Neuronal stem cell (in vitro differentiated cells): ENCODE measurements around the gene DOCK9. TPM values are rescaled to one million over a fixed set of nuclear protein-coding genes. Genes with fewer than 3 reads are reported as not detected.

Experiments
- DNase-seq: peaks from one replicate; pipeline ENCODE4 v3.0.0-alpha.2; 2013; ENCODE audit warnings: low spot score
- H2AFZ ChIP-seq: one replicate; pipeline ENCODE4 v1.6.1; 2013; ENCODE audit warnings: mild to moderate bottlenecking, low read length, inconsistent platforms
- H2AK5ac ChIP-seq: 2 replicates; pipeline ENCODE4 v1.6.1; 2013; ENCODE audit warnings: low read depth, mild to moderate bottlenecking, inconsistent platforms, low read length, moderate library complexity, mixed read lengths
- H2BK120ac ChIP-seq: 2 replicates; pipeline ENCODE4 v1.6.1; 2013; ENCODE audit warnings: low read depth, mild to moderate bottlenecking, inconsistent platforms, low read length, moderate library complexity, mixed read lengths
- H2BK12ac ChIP-seq: one replicate; pipeline ENCODE4 v1.6.1; 2013; ENCODE audit warnings: low read length, inconsistent platforms
- H2BK15ac ChIP-seq: 2 replicates; pipeline ENCODE4 v1.6.1; 2013; ENCODE audit warnings: mild to moderate bottlenecking, low read length, inconsistent platforms, mixed read lengths
- H2BK5ac ChIP-seq: one replicate; pipeline ENCODE4 v1.6.1; 2013; ENCODE audit warnings: inconsistent platforms, mild to moderate bottlenecking, low read length, moderate library complexity
- H3K14ac ChIP-seq: one replicate; pipeline ENCODE4 v1.6.1; 2013; ENCODE audit warnings: low read length, inconsistent platforms
- H3K18ac ChIP-seq: 2 replicates; pipeline ENCODE4 v1.6.1; 2013; ENCODE audit warnings: low read length, inconsistent platforms
- H3K23ac ChIP-seq: 2 replicates; pipeline ENCODE4 v1.6.1; 2013; ENCODE audit warnings: low read depth, mild to moderate bottlenecking, mixed read lengths, low read length, inconsistent platforms; ENCODE audit not compliant: poor library complexity
- H3K27ac ChIP-seq: replicated peaks from 3 replicates; pipeline ENCODE4 v1.5.1; 2013; ENCODE audit warnings: low read length, inconsistent platforms
- H3K27me3 ChIP-seq, 3 experiments: 2 replicates each; pipeline ENCODE4 v1.6.1; 2013; ENCODE audit warnings: low read length in 3 of 3, mild to moderate bottlenecking in 2 of 3, inconsistent platforms in 1 of 3, low read depth in 1 of 3, mixed read lengths in 1 of 3, moderate library complexity in 1 of 3; ENCODE audit not compliant: control insufficient read depth in 3 of 3, insufficient read depth in 3 of 3
- H3K36me3 ChIP-seq, 2 donors: replicated peaks in 1 of 2; 2 replicates each; pipeline ENCODE4 v1.6.1; 2013; ENCODE audit warnings: low read length in 2 of 2; ENCODE audit not compliant: control insufficient read depth in 2 of 2, insufficient read depth in 2 of 2
- H3K4ac ChIP-seq: 2 replicates; pipeline ENCODE4 v1.6.1; 2013; ENCODE audit warnings: inconsistent platforms, mild to moderate bottlenecking, low read length, moderate library complexity
- H3K4me1 ChIP-seq, 2 donors: 1 replicate in 1 of 2; 2 replicates in 1 of 2; pipeline ENCODE4 v1.6.1; 2013; ENCODE audit warnings: low read length in 2 of 2, low read depth in 1 of 2; ENCODE audit not compliant: control insufficient read depth in 2 of 2, insufficient read depth in 1 of 2
- H3K4me2 ChIP-seq: one replicate; pipeline ENCODE4 v1.6.1; 2013; ENCODE audit warnings: mild to moderate bottlenecking, low read length, inconsistent platforms; ENCODE audit not compliant: insufficient read depth, poor library complexity, severe bottlenecking
- H3K4me3 ChIP-seq, 2 donors: 2 replicates each; pipeline ENCODE4 v1.5.1; 2013; ENCODE audit warnings: low read length in 2 of 2, mild to moderate bottlenecking in 2 of 2, inconsistent platforms in 1 of 2, moderate library complexity in 1 of 2
- H3K79me1 ChIP-seq: one replicate; pipeline ENCODE4 v1.6.1; 2013; ENCODE audit warnings: low read depth, mild to moderate bottlenecking, inconsistent platforms, low read length, moderate library complexity
- H3K9ac ChIP-seq: one replicate; pipeline ENCODE4 v1.6.1; 2013; ENCODE audit warnings: mild to moderate bottlenecking, low read depth, low read length, inconsistent platforms; ENCODE audit not compliant: poor library complexity
- H3K9me3 ChIP-seq, 2 donors: replicated peaks in 1 of 2; 2 replicates each; pipeline versions ENCODE3 to v1.6.1; 2013; ENCODE audit warnings: low read length in 2 of 2, mild to moderate bottlenecking in 2 of 2, inconsistent platforms in 1 of 2, low read depth in 1 of 2, mixed read lengths in 1 of 2, moderate library complexity in 1 of 2; ENCODE audit not compliant: control insufficient read depth in 2 of 2, insufficient read depth in 1 of 2
- H4K8ac ChIP-seq: one replicate; pipeline ENCODE4 v1.6.1; 2013; ENCODE audit warnings: low read depth, mild to moderate bottlenecking, inconsistent platforms, low read length, moderate library complexity
- H4K91ac ChIP-seq: one replicate; pipeline ENCODE4 v1.6.1; 2013; ENCODE audit warnings: low read length, low read depth, mild to moderate bottlenecking, inconsistent platforms; ENCODE audit not compliant: poor library complexity
- WGBS, 2 donors: extraction: QIAGEN DNeasy Blood & Tissue Kit; methylation state at CpG; one replicate each; pipeline ENCODE4 v1.1.7; 2013; ENCODE audit warnings: missing lambda C conversion rate in 2 of 2, mixed read lengths in 1 of 2; ENCODE audit not compliant: insufficient read length in 2 of 2, insufficient replicate concordance in 1 of 2; ENCODE audit errors: extremely low coverage in 2 of 2; 5-methylcytosine and 5-hydroxymethylcytosine counted together
- small RNA-seq: library from polyadenylated mRNA; stranded (forward); fragments of <200 nt; extraction: miRNeasy Mini kit (QIAGEN cat#:217004); gene quantifications from one replicate; pipeline ENCODE3, GENCODE V24; 2013; ENCODE audit not compliant: insufficient read depth

Gene DOCK9

DNA sequence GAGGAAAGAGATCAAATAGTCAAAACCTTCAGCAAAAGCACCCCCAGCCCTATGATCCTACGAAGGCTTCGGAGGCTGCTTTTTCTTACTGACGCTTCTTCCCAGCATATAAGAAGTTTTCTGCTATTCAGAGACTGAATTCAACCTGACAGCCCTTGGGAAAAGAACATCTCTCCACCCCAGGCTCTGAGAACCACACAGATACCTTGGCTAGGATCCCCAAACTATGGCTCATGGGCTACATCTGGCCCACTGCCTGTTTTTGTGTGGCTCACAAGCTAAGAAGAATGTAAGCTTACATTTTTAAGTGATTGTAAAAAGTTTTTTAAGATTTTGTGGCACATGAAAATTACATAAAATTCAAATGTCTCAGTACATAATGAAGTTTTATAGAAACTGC lies 228.4 kb downstream of the DOCK9 start:
- H3K9me3 ChIP-seq: peaks cover 5 to 6% of the 10 kb centered on the region in 2 donors
- H4K91ac ChIP-seq: no peak overlapping the region
- no peak overlapping the region for H3K14ac ChIP-seq
- H2AFZ ChIP-seq: no peak overlapping the region
- no peak overlapping the region for H2BK15ac ChIP-seq
- no peak overlapping the region for H3K4me3 ChIP-seq
- H3K27ac ChIP-seq: no peak overlapping the region
- WGBS, 2 donors: no CpG with 5 or more reads among the region's 3 CpGs
- H2BK5ac ChIP-seq: no peak overlapping the region
- peaks cover 3 to 8% of the 10 kb centered on the region in 2 donors for H3K4me1 ChIP-seq
- H3K9ac ChIP-seq: no peak overlapping the region
- no peak overlapping the region for H3K18ac ChIP-seq
- H3K4me2 ChIP-seq: no peak overlapping the region
- no peak for DNase-seq
- H2BK12ac ChIP-seq: no peak overlapping the region
- no peak overlapping the region for H3K4ac ChIP-seq
- H3K27me3 ChIP-seq: peaks cover 9 to 45% (median 21%) of the 10 kb centered on the region in 3 experiments
- no peak overlapping the region for H3K23ac ChIP-seq
- H3K79me1 ChIP-seq: no peaks in the 10 kb centered on the region
- peaks cover 0 to 3% of the 10 kb centered on the region in 2 donors for H3K36me3 ChIP-seq
- no peak overlapping the region for H2AK5ac ChIP-seq
- H2BK120ac ChIP-seq: no peak overlapping the region
- H4K8ac ChIP-seq: no peak overlapping the region

DNA sequence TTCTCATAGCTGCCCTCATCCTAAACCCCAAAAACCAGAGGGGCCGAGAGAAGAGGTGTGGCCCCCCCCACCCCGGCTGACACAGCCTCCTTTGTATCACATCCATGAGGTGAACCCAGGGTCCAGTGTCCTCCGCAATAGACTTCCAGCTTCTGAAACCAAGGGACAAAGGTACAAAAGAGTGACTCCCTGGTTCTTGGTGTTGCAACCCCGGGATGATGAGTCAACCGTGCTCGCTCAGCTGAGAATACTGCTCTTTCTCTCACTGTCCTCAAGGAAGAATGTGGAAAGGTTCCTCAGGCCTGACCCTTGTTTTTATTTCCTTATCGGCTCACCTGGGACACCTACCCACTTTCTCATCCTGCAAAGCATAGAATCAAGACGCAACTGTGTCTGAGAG lies 230.9 kb downstream of the DOCK9 start:
- no peak overlapping the region for H3K23ac ChIP-seq
- no peak overlapping the region for H3K14ac ChIP-seq
- H3K18ac ChIP-seq: no peak overlapping the region
- H3K4me1 ChIP-seq: peaks cover 0 to 6% of the 10 kb centered on the region in 2 donors
- H3K4me3 ChIP-seq: no peak overlapping the region
- no CpG with 5 or more reads among the region's 8 CpGs for WGBS, 2 donors
- no peak overlapping the region for H2BK12ac ChIP-seq
- H3K9me3 ChIP-seq: peaks cover 0 to 2% of the 10 kb centered on the region in 2 donors
- H3K27ac ChIP-seq: no peak overlapping the region
- no peak overlapping the region for H2AFZ ChIP-seq
- no peaks in the 10 kb centered on the region for H3K36me3 ChIP-seq
- H2AK5ac ChIP-seq: no peak overlapping the region
- no peak overlapping the region for H3K4me2 ChIP-seq
- no peak overlapping the region for H2BK5ac ChIP-seq
- H3K4ac ChIP-seq: no peak overlapping the region
- H3K9ac ChIP-seq: no peak overlapping the region
- H4K8ac ChIP-seq: no peak overlapping the region
- no peak overlapping the region for H2BK15ac ChIP-seq
- H3K27me3 ChIP-seq: peaks cover under 1 to 30% (median 10%) of the 10 kb centered on the region in 3 experiments
- H2BK120ac ChIP-seq: no peak overlapping the region
- H3K79me1 ChIP-seq: no peaks in the 10 kb centered on the region
- no peak overlapping the region for H4K91ac ChIP-seq
- no peak for DNase-seq

Small RNAs within 50 kb of the gene (small RNA-seq; reads per million reads assigned to genes)
- not detected for gene AL161420.1
- not detected for gene RNU6-83P
